Measurements from ENCODE around the gene L2HGDH.

DNA sequence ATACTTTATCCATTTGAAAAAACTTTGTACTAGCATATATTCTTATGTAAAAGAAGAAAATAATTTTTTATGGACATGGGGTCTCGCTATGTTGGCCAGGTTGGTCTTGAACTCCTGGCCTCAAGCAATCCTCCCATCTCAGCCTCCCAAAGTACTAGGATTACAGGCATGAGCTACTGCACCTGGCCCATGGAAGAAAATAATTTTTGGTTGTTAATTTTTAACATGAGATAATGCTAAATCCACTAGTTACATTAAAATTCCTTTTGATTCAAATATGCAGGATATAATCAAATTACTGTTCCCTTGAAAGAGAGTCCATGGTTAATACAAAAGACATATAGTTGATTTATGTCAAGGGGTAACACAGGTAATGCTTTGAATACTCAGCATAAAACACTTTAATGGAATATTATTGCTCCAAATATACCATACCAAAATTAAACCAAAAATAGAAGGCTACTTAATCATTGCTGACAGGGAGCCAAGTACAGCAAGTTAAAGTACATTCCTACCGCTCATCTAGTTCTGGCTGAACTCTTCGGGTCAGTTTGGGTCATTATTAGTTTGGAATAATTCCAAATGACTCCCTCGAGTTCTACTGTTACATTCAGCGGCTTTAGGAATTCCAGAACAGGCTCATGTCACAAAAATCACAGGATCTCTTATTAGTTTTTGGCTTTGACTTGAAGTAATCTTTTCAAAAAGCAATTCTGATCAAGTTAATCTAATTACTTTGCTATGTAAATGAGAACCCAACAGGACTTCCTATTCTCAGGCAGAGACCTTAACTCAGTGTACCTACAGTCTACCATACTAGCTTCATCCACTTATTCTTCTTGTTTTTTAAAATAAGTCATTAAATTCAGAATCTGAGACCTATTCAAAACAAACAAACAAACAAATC lies 86.7 kb downstream of the L2HGDH start:
- peak in 1 of 2 donors; percentile 23 for TF ChIP-seq EP300 (IDR thresholded peaks at IDR 0.05)
- TF ChIP-seq, protein P1, sequence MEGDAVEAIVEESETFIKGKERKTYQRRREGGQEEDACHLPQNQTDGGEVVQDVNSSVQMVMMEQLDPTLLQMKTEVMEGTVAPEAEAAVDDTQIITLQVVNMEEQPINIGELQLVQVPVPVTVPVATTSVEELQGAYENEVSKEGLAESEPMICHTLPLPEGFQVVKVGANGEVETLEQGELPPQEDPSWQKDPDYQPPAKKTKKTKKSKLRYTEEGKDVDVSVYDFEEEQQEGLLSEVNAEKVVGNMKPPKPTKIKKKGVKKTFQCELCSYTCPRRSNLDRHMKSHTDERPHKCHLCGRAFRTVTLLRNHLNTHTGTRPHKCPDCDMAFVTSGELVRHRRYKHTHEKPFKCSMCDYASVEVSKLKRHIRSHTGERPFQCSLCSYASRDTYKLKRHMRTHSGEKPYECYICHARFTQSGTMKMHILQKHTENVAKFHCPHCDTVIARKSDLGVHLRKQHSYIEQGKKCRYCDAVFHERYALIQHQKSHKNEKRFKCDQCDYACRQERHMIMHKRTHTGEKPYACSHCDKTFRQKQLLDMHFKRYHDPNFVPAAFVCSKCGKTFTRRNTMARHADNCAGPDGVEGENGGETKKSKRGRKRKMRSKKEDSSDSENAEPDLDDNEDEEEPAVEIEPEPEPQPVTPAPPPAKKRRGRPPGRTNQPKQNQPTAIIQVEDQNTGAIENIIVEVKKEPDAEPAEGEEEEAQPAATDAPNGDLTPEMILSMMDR (IDR thresholded peaks at IDR 0.05) = no peak
- TF ChIP-seq POLR2A (IDR thresholded peaks at IDR 0.05) = no peak
